ENCODE measurements around the gene ESPN.
"Not testable (repeated sequence)": the region's sequence is repeated elsewhere in the genome, so short reads cannot be mapped to it uniquely, and the experiment has no call there.

Gene ESPN

GRCh38 chr1:6424619-6425593, at the start of gene ESPN:
Gene ESPN, plus strand, starts transcription at chr1:6424776. Its CDS starts 180 bp downstream, at chr1:6424956.
- H3K9me3 Mint-ChIP-seq, result no peaks in the 10 kb centered on the region

DNA sequence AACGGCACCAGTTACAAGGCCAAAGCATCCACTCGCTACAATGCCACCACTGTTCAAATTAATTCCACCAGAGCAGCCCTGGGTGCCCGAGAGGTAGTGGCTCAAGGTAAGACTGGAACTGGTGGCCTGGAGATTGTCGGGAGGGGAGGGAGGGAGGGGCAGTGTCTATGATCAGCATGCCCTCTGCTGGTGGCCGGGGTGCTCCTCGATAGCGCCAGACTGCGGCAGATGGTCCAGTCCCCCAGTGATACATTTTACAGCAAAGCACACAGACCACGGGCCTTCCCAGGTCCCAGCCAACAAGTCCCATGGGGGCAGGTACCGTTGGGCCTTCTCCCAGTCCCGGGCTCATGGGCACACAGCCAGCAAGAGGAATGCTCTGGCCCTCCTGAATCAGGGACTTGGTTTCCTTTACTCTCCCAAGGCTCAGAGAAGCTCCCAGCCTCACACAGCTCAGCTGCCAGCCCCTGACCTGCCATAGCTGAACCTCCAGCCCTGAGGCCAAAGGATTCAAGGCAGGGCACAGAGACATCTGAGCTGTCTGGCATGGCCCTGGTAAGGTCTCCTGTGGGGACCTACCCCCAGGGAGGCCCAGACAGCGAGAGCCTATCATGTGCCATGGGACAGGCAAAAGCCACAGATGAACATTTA, 46.4 kb upstream of the ESPN start:
- peaks cover 3% of the 10 kb centered on the region for H3K9me3 Mint-ChIP-seq
- no peaks in the 10 kb centered on the region for H3K27me3 Mint-ChIP-seq (ENCODE audit: low read depth)
- no peak overlapping the region for H3K4me3 Mint-ChIP-seq
- no peak for DNase-seq (ENCODE audit: low spot score)
- H3K27ac Mint-ChIP-seq, result no peak overlapping the region
- no peaks in the 10 kb centered on the region for H3K36me3 Mint-ChIP-seq (ENCODE audit: low read depth)
- H3K4me1 Mint-ChIP-seq (ENCODE audit: low read depth), result no peaks in the 10 kb centered on the region

More at GRCh38 chr1:6424619-6425593, at the start of gene ESPN:
- H3K4me1 Mint-ChIP-seq (ENCODE audit: low read depth), result peaks cover 4% of the 10 kb centered on the region
- H3K36me3 Mint-ChIP-seq (ENCODE audit: low read depth), result no peaks in the 10 kb centered on the region
- peak within 1 kb of the TSS; percentile 52 for H3K4me3 Mint-ChIP-seq
- no peak within 1 kb of the TSS for H3K27ac Mint-ChIP-seq
- peaks cover 53% of the 10 kb centered on the region for H3K27me3 Mint-ChIP-seq (ENCODE audit: low read depth)
- no peak for DNase-seq (ENCODE audit: low spot score)

- H3K4me3 Mint-ChIP-seq, result no peak overlapping the region
- H3K4me1 Mint-ChIP-seq (ENCODE audit: low read depth), result no peaks in the 10 kb centered on the region
- H3K9me3 Mint-ChIP-seq, result peaks cover 7% of the 10 kb centered on the region
- no peaks in the 10 kb centered on the region for H3K27me3 Mint-ChIP-seq (ENCODE audit: low read depth)
- peaks cover 6% of the 10 kb centered on the region for H3K36me3 Mint-ChIP-seq (ENCODE audit: low read depth)
- H3K27ac Mint-ChIP-seq, result no peak overlapping the region
- DNase-seq (ENCODE audit: low spot score), result no peak
Observed at GRCh38 chr1:6380037-6380436, 44.5 kb upstream of the ESPN start.

DNA sequence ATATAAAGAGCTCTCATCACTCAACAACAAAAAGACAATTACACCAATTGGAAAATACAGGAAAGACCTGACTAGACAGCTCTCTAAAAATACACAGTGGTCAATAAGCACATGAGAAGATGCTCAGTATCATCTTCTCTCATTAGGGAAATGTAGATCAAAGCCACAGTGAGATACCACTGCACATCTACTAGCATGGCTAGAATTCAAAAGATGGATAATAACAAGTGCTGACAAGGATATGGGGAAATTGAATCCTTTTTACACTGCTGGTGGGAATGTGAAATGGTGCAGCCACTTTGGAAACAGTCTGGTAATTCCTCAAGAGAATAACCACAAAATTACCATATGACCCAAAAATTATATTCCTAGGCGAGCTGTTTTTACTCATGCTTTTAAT, 40.4 kb upstream of the ESPN start:
- Mint-ChIP-seq H3K4me1 (ENCODE audit: low read depth) (no peaks in the 10 kb centered on the region), H3K4me3 (no peak overlapping the region), H3K9me3 (peaks cover 7% of the 10 kb centered on the region)

DNA sequence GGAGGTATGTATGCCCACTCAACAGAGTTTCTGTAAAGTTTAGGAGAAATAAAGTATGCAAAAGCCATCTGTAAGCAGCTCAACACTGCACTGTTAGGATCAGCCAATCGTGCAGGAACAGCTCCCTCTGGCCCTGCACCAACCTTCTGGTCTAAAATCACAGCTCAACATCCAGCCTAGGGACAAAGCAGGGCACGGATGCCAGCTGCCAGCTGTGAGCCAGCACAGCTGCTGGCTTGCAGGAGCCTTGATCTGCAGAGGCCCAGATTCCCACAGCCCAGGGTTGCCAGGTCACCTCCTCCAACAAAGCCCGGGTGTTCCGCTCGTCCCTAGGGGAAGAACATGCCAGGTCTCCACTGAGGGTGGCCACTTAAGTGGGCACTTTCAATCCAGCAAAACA, 39.6 kb upstream of the ESPN start:
- H3K27me3 Mint-ChIP-seq (ENCODE audit: low read depth), result no peaks in the 10 kb centered on the region
- peaks cover 5% of the 10 kb centered on the region for H3K9me3 Mint-ChIP-seq
- no peak overlapping the region for H3K4me3 Mint-ChIP-seq
- H3K27ac Mint-ChIP-seq, result no peak overlapping the region
- H3K36me3 Mint-ChIP-seq (ENCODE audit: low read depth), result peaks cover 9% of the 10 kb centered on the region
- no peaks in the 10 kb centered on the region for H3K4me1 Mint-ChIP-seq (ENCODE audit: low read depth)
- no peak for DNase-seq (ENCODE audit: low spot score)

More for the DNA sequence above, 40.4 kb upstream of the ESPN start:
- DNase-seq (ENCODE audit: low spot score), result no peak
- no peaks in the 10 kb centered on the region for H3K27me3 Mint-ChIP-seq (ENCODE audit: low read depth)
- H3K27ac Mint-ChIP-seq, result no peak overlapping the region
- H3K36me3 Mint-ChIP-seq (ENCODE audit: low read depth), result peaks cover 9% of the 10 kb centered on the region

GRCh38 chr1:6385488-6386191, 38.9 kb upstream of the ESPN start:
- Mint-ChIP-seq H3K9me3 (peaks cover 4% of the 10 kb centered on the region), H3K27ac (no peak overlapping the region), H3K27me3 (ENCODE audit: low read depth) (no peaks in the 10 kb centered on the region), H3K36me3 (ENCODE audit: low read depth) (peaks cover 9% of the 10 kb centered on the region), H3K4me1 (ENCODE audit: low read depth) (no peaks in the 10 kb centered on the region), H3K4me3 (no peak overlapping the region)
- no peak for DNase-seq (ENCODE audit: low spot score)

DNA sequence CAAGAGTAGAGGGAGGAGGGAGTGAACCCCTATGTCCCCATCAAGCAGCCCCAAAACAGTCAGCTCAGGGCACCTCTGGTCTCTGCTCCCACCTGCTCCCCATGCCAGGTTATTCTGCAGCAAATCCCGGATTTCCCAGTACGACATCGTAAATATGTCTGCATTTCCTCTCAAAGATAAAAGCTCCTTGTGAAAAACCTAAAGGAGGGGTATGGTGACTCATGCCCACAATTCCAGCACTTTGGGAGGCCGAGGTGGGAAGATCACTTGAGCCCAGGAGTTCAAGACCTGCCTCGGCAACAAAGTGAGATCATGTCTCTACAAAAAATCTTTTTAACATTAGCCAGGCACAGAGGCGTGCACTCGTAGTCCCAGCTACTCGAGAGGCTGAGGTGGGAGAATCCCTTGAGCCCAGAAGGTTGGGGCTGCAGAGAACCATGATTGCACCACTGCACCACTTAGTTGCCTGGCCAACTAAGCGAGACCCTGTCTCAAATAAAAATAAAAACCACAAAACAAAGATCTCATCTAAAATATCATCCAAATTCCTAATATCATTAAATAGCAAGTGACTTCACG, 38.1 kb upstream of the ESPN start:
- Mint-ChIP-seq H3K27ac (no peak overlapping the region), H3K36me3 (ENCODE audit: low read depth) (peaks cover 9% of the 10 kb centered on the region), H3K27me3 (ENCODE audit: low read depth) (no peaks in the 10 kb centered on the region), H3K4me3 (no peak overlapping the region), H3K9me3 (peaks cover 4% of the 10 kb centered on the region), H3K4me1 (ENCODE audit: low read depth) (no peaks in the 10 kb centered on the region)
- DNase-seq (ENCODE audit: low spot score), result no peak

- Mint-ChIP-seq H3K27me3 (ENCODE audit: low read depth) (no peaks in the 10 kb centered on the region), H3K36me3 (ENCODE audit: low read depth) (peaks cover 3% of the 10 kb centered on the region), H3K27ac (no peak overlapping the region), H3K4me3 (no peak overlapping the region), H3K4me1 (ENCODE audit: low read depth) (peaks cover 15% of the 10 kb centered on the region), H3K9me3 (no peaks in the 10 kb centered on the region)
- DNase-seq (ENCODE audit: low spot score), result no peak
Observed at GRCh38 chr1:6389971-6390370, 34.6 kb upstream of the ESPN start.

DNA sequence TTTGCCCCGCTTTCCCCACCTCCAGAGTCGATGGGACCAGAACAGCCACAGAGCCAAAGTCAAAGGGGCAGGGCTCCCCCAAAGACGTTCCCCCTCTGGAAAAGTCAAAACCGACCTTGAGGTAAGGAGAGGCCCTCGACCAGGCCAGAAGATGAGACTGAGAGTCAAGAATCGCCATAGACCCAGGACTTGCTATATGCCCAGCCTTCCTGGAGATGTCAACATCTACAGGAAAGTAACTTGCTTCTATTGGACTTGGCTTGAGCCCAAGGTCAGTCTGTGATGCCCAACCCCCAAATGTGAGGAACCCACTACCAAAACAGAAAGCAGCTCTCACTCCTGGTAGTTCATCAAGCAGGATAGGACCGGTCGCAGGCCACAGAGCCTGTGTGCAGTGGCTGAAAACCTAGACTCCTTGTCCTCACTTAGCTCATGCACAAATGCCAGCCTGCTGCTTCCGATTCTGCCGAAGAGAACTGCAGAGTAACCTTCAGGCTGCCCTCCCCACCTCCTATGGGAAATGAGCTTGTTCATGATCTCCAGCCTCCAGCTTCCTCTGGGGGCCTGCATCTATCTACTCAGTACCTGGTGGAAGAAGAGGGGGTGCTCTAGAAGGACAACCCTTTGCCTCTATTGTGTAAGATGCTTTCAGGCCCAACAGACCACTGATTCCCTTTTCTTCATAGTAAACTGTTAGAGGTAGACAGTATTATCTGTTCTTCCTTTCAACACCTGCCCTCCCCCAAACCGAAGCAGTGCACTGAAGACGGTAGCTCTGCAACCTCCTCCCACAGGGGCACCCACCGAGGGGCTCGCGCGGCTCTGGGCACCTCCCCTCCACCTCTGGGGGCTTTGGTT, 32.4 kb upstream of the ESPN start:
- no peak for DNase-seq (ENCODE audit: low spot score)

DNA sequence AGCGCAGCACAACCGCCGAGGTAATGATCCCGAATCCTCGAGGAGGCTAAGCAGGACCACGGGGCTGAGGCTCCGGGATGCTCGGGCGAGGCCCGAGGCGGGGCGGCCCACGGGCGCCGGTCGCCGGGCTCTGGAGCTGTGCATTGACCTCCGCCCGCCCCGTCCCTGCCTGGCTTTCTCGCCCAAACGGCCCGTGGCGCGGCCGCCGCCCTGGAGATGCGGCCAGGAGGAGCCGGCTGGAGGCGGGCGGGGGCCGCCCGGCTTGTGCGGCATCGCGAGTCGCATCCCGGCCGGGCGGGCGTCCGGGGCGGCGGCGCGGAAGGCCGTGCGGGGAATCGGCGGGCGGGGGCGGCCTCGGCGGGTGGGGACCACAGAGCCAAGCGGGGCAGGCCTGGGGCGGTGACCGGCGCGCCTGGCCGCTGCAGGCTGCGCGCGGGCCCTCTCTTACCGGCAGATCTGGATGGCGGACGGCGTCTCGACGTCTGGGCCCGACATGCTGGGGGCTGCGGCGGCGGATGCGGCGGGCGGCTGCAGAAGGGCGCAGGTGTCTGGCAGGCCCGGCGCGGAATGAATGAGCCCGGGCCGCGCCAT, 31.7 kb upstream of the ESPN start:
- Mint-ChIP-seq H3K9me3 (no peaks in the 10 kb centered on the region), H3K27ac (peak overlapping the region; percentile 87), H3K4me1 (ENCODE audit: low read depth) (peaks cover 22% of the 10 kb centered on the region), H3K36me3 (ENCODE audit: low read depth) (no peaks in the 10 kb centered on the region), H3K27me3 (ENCODE audit: low read depth) (no peaks in the 10 kb centered on the region), H3K4me3 (peak overlapping the region; percentile 91)
- DNase-seq (ENCODE audit: low spot score), result no peak

More for the DNA sequence above, 32.4 kb upstream of the ESPN start:
- Mint-ChIP-seq H3K9me3 (no peaks in the 10 kb centered on the region), H3K27ac (peak overlapping the region; percentile 62), H3K4me1 (ENCODE audit: low read depth) (peaks cover 22% of the 10 kb centered on the region), H3K27me3 (ENCODE audit: low read depth) (no peaks in the 10 kb centered on the region), H3K36me3 (ENCODE audit: low read depth) (no peaks in the 10 kb centered on the region), H3K4me3 (peak overlapping the region; percentile 91)

GRCh38 chr1:6393400-6394187, 31.0 kb upstream of the ESPN start, which contains the start of gene ACOT7:
Gene ACOT7, minus strand, starts transcription at chr1:6393767. Its CDS starts 368 bp downstream, at chr1:6393399.
- Mint-ChIP-seq H3K9me3 (no peaks in the 10 kb centered on the region), H3K4me1 (ENCODE audit: low read depth) (peaks cover 22% of the 10 kb centered on the region), H3K27me3 (ENCODE audit: low read depth) (no peaks in the 10 kb centered on the region), H3K27ac (peak within 1 kb of the TSS; percentile 96), H3K4me3 (peak within 1 kb of the TSS; percentile 91), H3K36me3 (ENCODE audit: low read depth) (no peaks in the 10 kb centered on the region)
- peak; percentile 90 for DNase-seq (ENCODE audit: low spot score)

GRCh38 chr1:6395130-6395529, 29.4 kb upstream of the ESPN start:
- Mint-ChIP-seq H3K27ac (peak overlapping the region; percentile 77), H3K4me1 (ENCODE audit: low read depth) (peaks cover 22% of the 10 kb centered on the region), H3K4me3 (peak overlapping the region; percentile 70)
- H3K36me3 Mint-ChIP-seq (ENCODE audit: low read depth); DNase-seq (ENCODE audit: low spot score); H3K9me3 Mint-ChIP-seq; H3K27me3 Mint-ChIP-seq (ENCODE audit: low read depth): not testable (repeated sequence)
